Glutamatergic neuron (in vitro differentiated cells): ENCODE measurements around the gene CSRP3. TPM values are rescaled to one million over a fixed set of nuclear protein-coding genes. Genes with fewer than 3 reads are reported as not detected.

Source experiments
- DNase-seq: peaks from one replicate; pipeline ENCODE4 v3.0.0; 2022
- H3K27ac Mint-ChIP-seq: one replicate; pipeline ENCODE4 v1.8.0; 2020; ENCODE audit warnings: mild to moderate bottlenecking, mixed read lengths, inconsistent platforms; ENCODE audit not compliant: unreplicated experiment
- H3K27me3 Mint-ChIP-seq: one replicate; pipeline ENCODE4 v1.8.0; 2020; ENCODE audit warnings: mild to moderate bottlenecking, moderate library complexity, mixed read lengths, inconsistent platforms; ENCODE audit not compliant: unreplicated experiment
- H3K36me3 Mint-ChIP-seq: one replicate; pipeline ENCODE4 v1.8.0; 2020; ENCODE audit warnings: mild to moderate bottlenecking, mixed read lengths, inconsistent platforms; ENCODE audit not compliant: unreplicated experiment
- H3K4me1 Mint-ChIP-seq: one replicate; pipeline ENCODE4 v1.8.0; 2020; ENCODE audit warnings: mild to moderate bottlenecking, low read depth, mixed read lengths, inconsistent platforms; ENCODE audit not compliant: unreplicated experiment
- H3K4me3 Mint-ChIP-seq: one replicate; pipeline ENCODE4 v1.8.0; 2020; ENCODE audit warnings: mild to moderate bottlenecking, mixed read lengths, inconsistent platforms; ENCODE audit not compliant: unreplicated experiment
- H3K9me3 Mint-ChIP-seq: one replicate; pipeline ENCODE4 v1.8.0; 2020; ENCODE audit warnings: mild to moderate bottlenecking, moderate library complexity, mixed read lengths, inconsistent platforms; ENCODE audit not compliant: unreplicated experiment
- total RNA-seq: library from RNA; stranded (reverse); fragmentation: NEBNext Ultra II Directional; extraction: Animal tissue kit (Norgen Biotek cat#: 25700); gene quantifications from one replicate; pipeline ENCODE4 v1.2.1, GENCODE V29; 2021; ENCODE audit not compliant: unreplicated experiment
- TF ChIP-seq, protein P1 (sequence below): fragments of 200-600 bp; sonication (generic); IDR thresholded peaks from one replicate; pipeline ENCODE4 v1.5.0; 2021; ENCODE audit not compliant: partially characterized antibody, unreplicated experiment

CSRP3 gene
- total RNA-seq, 1 donor from 2014 or later: not detected

DNA sequence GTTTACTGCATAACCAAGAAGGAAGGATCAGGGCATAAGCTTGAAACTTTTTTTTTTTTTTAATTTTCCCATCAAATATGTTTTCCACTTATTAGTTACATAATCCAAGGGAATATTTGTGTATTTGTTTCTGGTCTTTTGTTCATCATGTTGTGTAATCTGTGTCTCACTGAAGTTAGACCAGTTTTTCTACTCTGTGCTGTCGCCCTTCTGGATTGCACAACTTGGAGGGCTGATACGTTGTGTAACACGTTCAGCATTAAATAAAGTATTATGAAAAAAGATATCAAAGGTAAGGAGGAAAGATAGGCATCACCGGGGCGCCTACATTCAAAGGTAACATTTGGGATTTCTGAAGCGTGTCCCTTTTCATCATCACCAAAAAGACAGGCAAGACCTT, 42.3 kb upstream of the CSRP3 start:
- no peaks in the 10 kb centered on the region for H3K9me3 Mint-ChIP-seq
- TF ChIP-seq, protein P1, sequence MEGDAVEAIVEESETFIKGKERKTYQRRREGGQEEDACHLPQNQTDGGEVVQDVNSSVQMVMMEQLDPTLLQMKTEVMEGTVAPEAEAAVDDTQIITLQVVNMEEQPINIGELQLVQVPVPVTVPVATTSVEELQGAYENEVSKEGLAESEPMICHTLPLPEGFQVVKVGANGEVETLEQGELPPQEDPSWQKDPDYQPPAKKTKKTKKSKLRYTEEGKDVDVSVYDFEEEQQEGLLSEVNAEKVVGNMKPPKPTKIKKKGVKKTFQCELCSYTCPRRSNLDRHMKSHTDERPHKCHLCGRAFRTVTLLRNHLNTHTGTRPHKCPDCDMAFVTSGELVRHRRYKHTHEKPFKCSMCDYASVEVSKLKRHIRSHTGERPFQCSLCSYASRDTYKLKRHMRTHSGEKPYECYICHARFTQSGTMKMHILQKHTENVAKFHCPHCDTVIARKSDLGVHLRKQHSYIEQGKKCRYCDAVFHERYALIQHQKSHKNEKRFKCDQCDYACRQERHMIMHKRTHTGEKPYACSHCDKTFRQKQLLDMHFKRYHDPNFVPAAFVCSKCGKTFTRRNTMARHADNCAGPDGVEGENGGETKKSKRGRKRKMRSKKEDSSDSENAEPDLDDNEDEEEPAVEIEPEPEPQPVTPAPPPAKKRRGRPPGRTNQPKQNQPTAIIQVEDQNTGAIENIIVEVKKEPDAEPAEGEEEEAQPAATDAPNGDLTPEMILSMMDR: no peak
- H3K4me3 Mint-ChIP-seq: no peak overlapping the region
- no peaks in the 10 kb centered on the region for H3K36me3 Mint-ChIP-seq
- no peak overlapping the region for H3K27ac Mint-ChIP-seq
- H3K27me3 Mint-ChIP-seq: peaks cover 6% of the 10 kb centered on the region
- H3K4me1 Mint-ChIP-seq: peaks cover 4% of the 10 kb centered on the region
- no peak for DNase-seq

DNA sequence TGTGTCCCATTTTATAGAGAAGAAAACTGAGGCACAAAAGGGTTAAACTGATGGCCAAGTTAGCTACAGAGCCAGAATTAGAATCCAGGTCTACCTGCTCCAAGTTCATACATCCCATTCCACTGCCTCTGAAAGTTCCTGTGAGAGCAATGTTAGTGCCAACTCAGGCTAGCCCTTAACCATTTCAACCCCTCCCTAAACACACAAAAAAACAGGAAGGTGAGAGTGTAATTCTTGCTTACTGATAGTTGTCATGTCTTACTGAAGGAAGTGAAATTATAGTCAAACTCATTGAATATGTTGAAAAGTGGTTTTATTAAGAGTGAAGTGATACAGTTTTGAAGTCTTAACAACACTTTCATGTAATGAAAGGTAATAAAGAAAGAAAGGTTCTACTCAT, 41.8 kb upstream of the CSRP3 start:
- TF ChIP-seq, protein P1: no peak
- Mint-ChIP-seq H3K4me3 (no peak overlapping the region), H3K27ac (no peak overlapping the region), H3K27me3 (peaks cover 6% of the 10 kb centered on the region), H3K9me3 (no peaks in the 10 kb centered on the region), H3K4me1 (peaks cover 4% of the 10 kb centered on the region), H3K36me3 (no peaks in the 10 kb centered on the region)
- DNase-seq: no peak

DNA sequence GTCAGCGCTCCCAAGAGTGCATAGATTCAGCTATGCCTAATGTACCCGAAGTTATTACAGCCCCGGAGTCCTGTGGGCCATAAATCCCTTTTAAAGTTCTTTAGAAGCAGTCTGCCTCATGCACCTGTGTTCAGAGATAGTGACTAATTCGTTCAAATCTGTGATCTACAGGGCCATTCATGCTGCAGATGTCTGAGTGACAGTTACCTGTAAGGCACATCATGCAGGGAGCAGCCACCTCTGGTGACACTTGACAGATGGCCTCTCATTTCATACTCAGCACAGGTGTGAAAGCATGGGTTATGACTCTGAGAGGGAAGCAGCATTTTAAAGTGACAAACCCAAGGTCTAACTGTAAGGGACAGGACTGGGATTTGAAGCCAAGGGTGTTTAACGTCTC, 41.4 kb upstream of the CSRP3 start:
- no peak overlapping the region for H3K27ac Mint-ChIP-seq
- no peak overlapping the region for H3K4me3 Mint-ChIP-seq
- H3K27me3 Mint-ChIP-seq: peaks cover 6% of the 10 kb centered on the region
- H3K36me3 Mint-ChIP-seq: no peaks in the 10 kb centered on the region
- H3K9me3 Mint-ChIP-seq: no peaks in the 10 kb centered on the region
- no peak for DNase-seq
- H3K4me1 Mint-ChIP-seq: peaks cover 4% of the 10 kb centered on the region
- TF ChIP-seq, protein P1: no peak

DNA sequence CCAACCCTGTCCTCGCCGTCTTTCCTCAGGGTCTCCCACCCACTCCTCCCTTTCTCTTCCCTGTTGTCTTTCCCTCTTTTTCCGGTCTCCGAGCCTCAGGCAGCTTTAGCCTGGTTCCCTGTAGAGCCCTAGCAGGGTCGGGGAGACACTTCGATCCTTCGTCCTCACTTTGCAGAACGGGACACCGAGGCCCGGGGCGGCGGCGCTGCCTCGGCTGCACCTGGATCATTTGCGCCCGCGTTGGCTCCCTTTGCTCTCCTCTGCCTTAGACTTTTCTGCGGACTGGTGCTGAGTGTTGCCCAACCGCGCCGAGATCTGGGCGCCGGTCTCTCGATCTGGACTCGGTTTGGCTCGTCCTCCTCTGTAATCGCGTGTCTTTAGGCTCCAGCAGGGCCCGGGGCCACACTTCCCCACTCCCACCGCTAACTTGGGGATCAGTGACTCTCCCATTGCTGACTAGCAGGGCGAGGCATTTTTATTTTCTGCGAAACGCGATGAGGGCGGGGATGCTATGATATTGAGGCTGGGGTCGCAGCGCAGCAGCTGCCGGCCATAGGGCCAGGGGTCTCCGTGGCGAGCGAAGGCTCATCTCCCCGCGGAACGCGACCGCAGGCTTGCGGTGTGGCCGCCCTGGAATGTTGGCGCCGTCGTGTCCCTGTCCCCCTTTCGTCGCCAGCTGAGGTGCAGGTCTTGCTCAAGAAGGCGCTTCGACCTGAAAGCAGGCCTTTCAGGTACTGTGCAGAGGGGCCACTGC, 40.6 kb upstream of the CSRP3 start:
- DNase-seq: peak; percentile 19
- H3K27ac Mint-ChIP-seq: no peak overlapping the region
- TF ChIP-seq, protein P1: no peak

More for the DNA sequence above, 40.6 kb upstream of the CSRP3 start:
- peak overlapping the region; percentile 89 for H3K4me3 Mint-ChIP-seq
- H3K9me3 Mint-ChIP-seq: no peaks in the 10 kb centered on the region
- H3K4me1 Mint-ChIP-seq: peaks cover 4% of the 10 kb centered on the region
- H3K36me3 Mint-ChIP-seq: no peaks in the 10 kb centered on the region
- H3K27me3 Mint-ChIP-seq: peaks cover 6% of the 10 kb centered on the region
